B cell (primary cell): ENCODE measurements around the gene PPP6R1. TPM values are rescaled to one million over a fixed set of nuclear protein-coding genes. Genes with fewer than 3 reads are reported as not detected.

Source experiments
- ATAC-seq: fragments of 200-7000 bp; cut with Tn5 transposase; one replicate; pipeline ENCODE4 v1.10.0; 2021; ENCODE audit warnings: low read depth, mild to moderate bottlenecking, moderate number of reproducible peaks, moderate library complexity
- CTCF ChIA-PET: fragments of 350-600 bp; sonication (Branson Sonifier 250); formaldehyde crosslinking; loops from one replicate; lab custom pipeline; 2021; ENCODE audit warnings: antibody characterized with exemption, inconsistent platforms; lab: Charles Lee
- POLR2A ChIA-PET: fragments of 350-600 bp; sonication (Branson Sonifier 250); formaldehyde crosslinking; loops from one replicate; lab custom pipeline; 2021; ENCODE audit warnings: antibody characterized with exemption; lab: Charles Lee
- DNase-seq: peaks from one replicate; pipeline ENCODE4 v3.0.0; 2013
- H2AFZ ChIP-seq: 2 replicates; pipeline ENCODE4 v1.6.1; 2012; ENCODE audit warnings: mild to moderate bottlenecking, low read depth, low read length; ENCODE audit not compliant: insufficient read depth, poor library complexity, severe bottlenecking
- H3K27ac ChIP-seq, 2 donors: 1 replicate in 1 of 2; 2 replicates in 1 of 2; pipeline ENCODE4 v1.5.1; 2012 to 2013; ENCODE audit warnings: low read length in 2 of 2, mild to moderate bottlenecking in 2 of 2, moderate library complexity in 1 of 2
- H3K27me3 ChIP-seq, 4 experiments: fragments of 200-600 bp in 1 of 4; sonication (generic) in 1 of 4; replicated peaks in 1 of 4; 1 replicate in 2 of 4; 2 replicates in 2 of 4; pipeline versions ENCODE4 v1.6.1 to v1.7.0; 2013 to 2016; ENCODE audit warnings: low read length in 3 of 4, mild to moderate bottlenecking in 2 of 4, mixed read lengths in 1 of 4, moderate library complexity in 1 of 4; ENCODE audit not compliant: insufficient read depth in 4 of 4, control insufficient read depth in 3 of 4; ENCODE audit errors: control extremely low read depth in 1 of 4
- H3K36me3 ChIP-seq, 2 experiments: replicated peaks in 1 of 2; 1 replicate in 1 of 2; 2 replicates in 1 of 2; pipeline versions ENCODE4 v1.6.1 to v1.7.1; 2013; ENCODE audit warnings: low read length in 1 of 2; ENCODE audit not compliant: insufficient read depth in 2 of 2, control insufficient read depth in 1 of 2; ENCODE audit errors: control extremely low read depth in 1 of 2, extremely low read depth in 1 of 2
- H3K4me1 ChIP-seq, 2 donors: fragments of 200-600 bp in 1 of 2; sonication (generic) in 1 of 2; 1 replicate in 1 of 2; 2 replicates in 1 of 2; pipeline versions ENCODE4 v1.5.1 to v1.6.1; 2013 to 2017; ENCODE audit warnings: low read length in 2 of 2; ENCODE audit not compliant: control insufficient read depth in 2 of 2, insufficient read depth in 2 of 2
- H3K4me2 ChIP-seq: replicated peaks from 2 replicates; pipeline ENCODE3; 2012; ENCODE audit warnings: mild to moderate bottlenecking, low read depth, low read length; ENCODE audit not compliant: poor library complexity, severe bottlenecking
- H3K4me3 ChIP-seq, 5 experiments: fragments of 200-600 bp in 1 of 5; sonication (generic) in 1 of 5; 1 replicate in 3 of 5; 2 replicates in 2 of 5; pipeline versions ENCODE4 v1.5.1 to v1.7.0; 2011 to 2016; ENCODE audit warnings: low read length in 4 of 5, mild to moderate bottlenecking in 4 of 5, low read depth in 2 of 5, control low read depth in 1 of 5, moderate library complexity in 1 of 5; ENCODE audit not compliant: insufficient read depth in 1 of 5; ENCODE audit errors: control extremely low read depth in 1 of 5, extremely low read depth in 1 of 5
- H3K79me2 ChIP-seq: fragments of 200-600 bp; sonication (generic); one replicate; pipeline ENCODE4 v1.6.0; 2016; ENCODE audit warnings: low read length; ENCODE audit not compliant: control insufficient read depth, insufficient read depth
- H3K9ac ChIP-seq: fragments of 200-600 bp; sonication (generic); 2 replicates; pipeline ENCODE4 v1.6.1; 2017; ENCODE audit warnings: mild to moderate bottlenecking, low read length, moderate library complexity
- H3K9me3 ChIP-seq, 3 donors: one replicate each; pipeline versions ENCODE4 v1.6.1 to v1.7.1; 2013; ENCODE audit warnings: low read length in 2 of 3; ENCODE audit not compliant: control insufficient read depth in 2 of 3, insufficient read depth in 1 of 3; ENCODE audit errors: control extremely low read depth in 1 of 3
- H4K20me1 ChIP-seq: 2 replicates; pipeline ENCODE4 v1.6.0; 2012; ENCODE audit warnings: mild to moderate bottlenecking, low read length; ENCODE audit not compliant: insufficient read depth, control insufficient read depth, poor library complexity, severe bottlenecking
- H3K27ac Mint-ChIP-seq: one replicate; pipeline ENCODE4 v1.8.0; 2021; ENCODE audit warnings: mixed read lengths
- H3K27me3 Mint-ChIP-seq: one replicate; pipeline ENCODE4 v1.8.0; 2021; ENCODE audit warnings: mixed read lengths
- H3K4me1 Mint-ChIP-seq: one replicate; pipeline ENCODE4 v1.8.0; 2021; ENCODE audit warnings: mixed read lengths
- H3K4me3 Mint-ChIP-seq: one replicate; pipeline ENCODE4 v1.8.0; 2021; ENCODE audit warnings: mixed read lengths
- H3K9me3 Mint-ChIP-seq: one replicate; pipeline ENCODE4 v1.8.0; 2022; ENCODE audit warnings: mixed read lengths; ENCODE audit not compliant: insufficient read depth
- EZH2 ChIP-seq: IDR thresholded peaks from 2 replicates; pipeline ENCODE4 v1.6.1; 2012; ENCODE audit warnings: borderline replicate concordance, low read depth, mild to moderate bottlenecking, moderate library complexity, low read length; ENCODE audit not compliant: insufficient read depth, poor library complexity, severe bottlenecking
- WGBS: methylation state at CpG from one replicate; pipeline ENCODE4 v1.1.5; 2013; ENCODE audit warnings: missing lambda C conversion rate; ENCODE audit not compliant: insufficient coverage; 5-methylcytosine and 5-hydroxymethylcytosine counted together
- intact Hi-C: fragments of 100-400 bp; cut with micrococcal nuclease; formaldehyde crosslinking; loops from one replicate; pipeline ENCODE4 v1.10.0; 2022
- polyA plus RNA-seq: library from polyadenylated mRNA; depleted of rRNA; stranded (reverse); fragments of >200 nt; gene quantifications from 2 replicates; pipeline ENCODE4 v1.2.3, GENCODE V29; 2012
- total RNA-seq, 2 donors: library from RNA; stranded (reverse); fragments of 120-200 nt in 1 of 2; gene quantifications; 1 replicate in 1 of 2; 2 replicates in 1 of 2; pipeline versions ENCODE4 v1.2.3 to v1.2.4, GENCODE V29; 2013 to 2022
- TF ChIP-seq, protein P1 (sequence below): fragments of 200-600 bp; IDR thresholded peaks from one replicate; pipeline ENCODE4 v1.8.0; 2022; ENCODE audit warnings: antibody characterized with exemption, mild to moderate bottlenecking

The PPP6R1 gene
- total and polyA plus RNA-seq, 2 donors (not counting 1 experiment from before 2014, with no cell fraction given): 122 to 193 TPM

DNA sequence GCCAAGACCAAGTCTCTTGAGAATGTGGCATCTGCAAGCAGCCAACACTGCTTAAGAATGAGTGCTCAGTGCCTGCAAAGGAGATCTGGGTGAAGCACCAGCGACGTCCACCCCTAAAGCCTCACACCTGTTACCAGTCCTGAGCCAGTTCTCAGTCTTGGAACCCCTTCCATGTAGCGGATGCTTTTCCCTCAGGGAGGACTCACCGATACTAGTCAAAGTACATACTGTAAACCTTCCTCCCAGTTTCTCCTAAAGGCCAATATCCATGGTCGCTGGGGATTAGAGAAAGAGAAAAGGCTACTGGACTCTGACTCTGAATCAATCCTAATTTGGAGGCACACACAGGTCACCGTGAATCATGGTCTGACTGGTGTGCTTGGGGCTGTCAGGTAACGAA is 45.3 kb downstream of the PPP6R1 start:
- intact Hi-C loops: no loop called here
- Histone ChIP-seq H3K9me3 (peaks cover 0 to 43% (median 6%) of the 10 kb centered on the region in 3 donors), H3K9ac (no peak overlapping the region), H3K27ac (no peak overlapping the region), H3K4me3 (no peak overlapping the region), H4K20me1 (no peaks in the 10 kb centered on the region), H3K36me3 (no peaks in the 10 kb centered on the region), H3K4me1 (peaks cover 8 to 11% of the 10 kb centered on the region in 2 donors), H3K79me2 (no peaks in the 10 kb centered on the region), H2AFZ (no peak overlapping the region), H3K4me2 (no peak overlapping the region), H3K27me3 (peaks cover 0 to 35% (median 10%) of the 10 kb centered on the region in 4 experiments)
- H3K27ac Mint-ChIP-seq: no peak overlapping the region
- TF ChIP-seq, protein P1, sequence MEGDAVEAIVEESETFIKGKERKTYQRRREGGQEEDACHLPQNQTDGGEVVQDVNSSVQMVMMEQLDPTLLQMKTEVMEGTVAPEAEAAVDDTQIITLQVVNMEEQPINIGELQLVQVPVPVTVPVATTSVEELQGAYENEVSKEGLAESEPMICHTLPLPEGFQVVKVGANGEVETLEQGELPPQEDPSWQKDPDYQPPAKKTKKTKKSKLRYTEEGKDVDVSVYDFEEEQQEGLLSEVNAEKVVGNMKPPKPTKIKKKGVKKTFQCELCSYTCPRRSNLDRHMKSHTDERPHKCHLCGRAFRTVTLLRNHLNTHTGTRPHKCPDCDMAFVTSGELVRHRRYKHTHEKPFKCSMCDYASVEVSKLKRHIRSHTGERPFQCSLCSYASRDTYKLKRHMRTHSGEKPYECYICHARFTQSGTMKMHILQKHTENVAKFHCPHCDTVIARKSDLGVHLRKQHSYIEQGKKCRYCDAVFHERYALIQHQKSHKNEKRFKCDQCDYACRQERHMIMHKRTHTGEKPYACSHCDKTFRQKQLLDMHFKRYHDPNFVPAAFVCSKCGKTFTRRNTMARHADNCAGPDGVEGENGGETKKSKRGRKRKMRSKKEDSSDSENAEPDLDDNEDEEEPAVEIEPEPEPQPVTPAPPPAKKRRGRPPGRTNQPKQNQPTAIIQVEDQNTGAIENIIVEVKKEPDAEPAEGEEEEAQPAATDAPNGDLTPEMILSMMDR: no peak
- TF ChIP-seq EZH2: no peak
- H3K27me3 Mint-ChIP-seq: peaks cover 29% of the 10 kb centered on the region
- DNase-seq: no peak
- ChIA-PET POLR2A (no interaction called here), CTCF (no interaction called here)
- no peak for ATAC-seq
- peaks cover 8% of the 10 kb centered on the region for H3K9me3 Mint-ChIP-seq
- H3K4me3 Mint-ChIP-seq: no peak overlapping the region
- peaks cover 11% of the 10 kb centered on the region for H3K4me1 Mint-ChIP-seq
- 82% methylated on average over 4 of the region's 7 CpGs for whole genome bisulfite sequencing

GRCh38 chr19:55212447-55212846 is 46.4 kb downstream of the PPP6R1 start:
- no peak for TF ChIP-seq EZH2
- TF ChIP-seq, protein P1: no peak
- CTCF ChIA-PET: no interaction called here
- no peak overlapping the region for H2AFZ ChIP-seq
- intact Hi-C loops: no loop called here
- POLR2A ChIA-PET: no interaction called here
- peaks cover 0 to 35% (median 10%) of the 10 kb centered on the region in 4 experiments for H3K27me3 ChIP-seq
- WGBS: 93% methylated on average over 2 of the region's 3 CpGs
- no peak for ATAC-seq
- no peaks in the 10 kb centered on the region for H3K79me2 ChIP-seq
- Mint-ChIP-seq H3K4me1 (peaks cover 11% of the 10 kb centered on the region), H3K27me3 (peaks cover 29% of the 10 kb centered on the region), H3K27ac (peak overlapping the region; percentile 2), H3K4me3 (no peak overlapping the region), H3K9me3 (peaks cover 8% of the 10 kb centered on the region)
- H3K4me1 ChIP-seq: peaks cover 8 to 11% of the 10 kb centered on the region in 2 donors
- no peaks in the 10 kb centered on the region for H4K20me1 ChIP-seq
- no peak overlapping the region for H3K9ac ChIP-seq
- H3K9me3 ChIP-seq: peaks cover 0 to 43% (median 6%) of the 10 kb centered on the region in 3 donors
- no peak overlapping the region for H3K4me2 ChIP-seq
- H3K4me3 ChIP-seq: no peak overlapping the region
- no peak overlapping the region for H3K27ac ChIP-seq
- no peaks in the 10 kb centered on the region for H3K36me3 ChIP-seq
- DNase-seq: no peak
